ENCODE results near the gene MCMBP.
"Not testable (repeated sequence)": the region's sequence is repeated elsewhere in the genome, so short reads cannot be mapped to it uniquely, and the experiment has no call there.

MCMBP gene, protein sequence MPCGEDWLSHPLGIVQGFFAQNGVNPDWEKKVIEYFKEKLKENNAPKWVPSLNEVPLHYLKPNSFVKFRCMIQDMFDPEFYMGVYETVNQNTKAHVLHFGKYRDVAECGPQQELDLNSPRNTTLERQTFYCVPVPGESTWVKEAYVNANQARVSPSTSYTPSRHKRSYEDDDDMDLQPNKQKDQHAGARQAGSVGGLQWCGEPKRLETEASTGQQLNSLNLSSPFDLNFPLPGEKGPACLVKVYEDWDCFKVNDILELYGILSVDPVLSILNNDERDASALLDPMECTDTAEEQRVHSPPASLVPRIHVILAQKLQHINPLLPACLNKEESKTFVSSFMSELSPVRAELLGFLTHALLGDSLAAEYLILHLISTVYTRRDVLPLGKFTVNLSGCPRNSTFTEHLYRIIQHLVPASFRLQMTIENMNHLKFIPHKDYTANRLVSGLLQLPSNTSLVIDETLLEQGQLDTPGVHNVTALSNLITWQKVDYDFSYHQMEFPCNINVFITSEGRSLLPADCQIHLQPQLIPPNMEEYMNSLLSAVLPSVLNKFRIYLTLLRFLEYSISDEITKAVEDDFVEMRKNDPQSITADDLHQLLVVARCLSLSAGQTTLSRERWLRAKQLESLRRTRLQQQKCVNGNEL

DNA sequence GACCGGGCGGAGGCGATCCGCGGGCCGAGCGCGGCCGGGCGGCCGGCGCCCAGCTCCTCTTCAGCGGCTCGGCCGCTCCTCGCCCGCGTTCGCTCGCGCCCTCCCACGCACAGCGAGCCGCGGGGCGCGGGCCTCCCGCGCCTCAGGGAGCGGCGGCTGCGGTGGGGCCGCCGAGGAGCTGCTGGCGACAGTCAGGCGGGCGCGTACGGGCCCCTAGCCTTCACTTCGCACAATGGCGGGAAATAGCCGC is at the start of gene MCMBP:
Gene MCMBP (minus strand): TSS at position 234 of the 250 bp plus-strand sequence. CDS start 259 bp downstream, outside the sequence.
- in situ Hi-C loops (cut with MboI; ENCODE audit: low sequenced_read_pairs): no loop called here

DNA sequence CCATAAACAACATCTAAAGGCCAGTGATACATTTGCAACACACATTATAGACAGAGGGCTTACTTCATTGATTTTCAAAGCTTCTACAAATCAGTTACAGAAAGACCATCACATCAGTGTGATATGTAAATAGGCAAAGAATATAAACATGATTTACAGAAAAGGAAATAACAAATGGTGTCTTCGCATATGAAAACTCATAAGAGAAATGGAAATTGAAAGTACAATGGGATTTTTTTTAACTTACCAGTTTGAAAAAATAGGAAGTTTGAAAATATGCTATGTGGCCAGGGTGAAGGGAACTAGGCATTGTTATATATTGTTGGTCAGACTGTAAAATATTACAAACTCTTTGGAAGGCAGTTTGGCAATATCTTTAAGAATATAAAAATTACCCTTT is 47.2 kb upstream of the MCMBP start:
- in situ Hi-C loops (cut with MboI; ENCODE audit: low sequenced_read_pairs): no loop called here

DNA sequence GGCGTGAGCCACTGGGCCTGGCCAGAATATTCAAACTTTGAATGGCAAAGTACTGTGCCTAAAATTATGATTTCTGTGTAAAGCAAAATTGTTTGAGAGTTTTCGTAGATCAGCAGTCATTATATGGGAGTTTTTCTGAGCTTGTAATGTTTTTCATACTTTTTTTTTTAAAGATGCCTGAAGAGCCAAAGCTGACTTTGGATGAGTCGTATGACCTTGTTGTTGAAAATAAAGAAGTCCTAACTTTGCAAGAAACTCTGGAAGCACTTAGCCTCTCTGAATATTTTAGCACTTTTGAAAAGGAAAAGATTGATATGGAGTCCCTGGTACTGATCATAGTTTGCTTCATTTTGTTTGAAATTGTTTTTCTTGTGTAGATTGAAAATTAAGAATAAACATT is 46.6 kb upstream of the MCMBP start:
- in situ Hi-C loops (cut with MboI; ENCODE audit: low sequenced_read_pairs): no loop called here

DNA sequence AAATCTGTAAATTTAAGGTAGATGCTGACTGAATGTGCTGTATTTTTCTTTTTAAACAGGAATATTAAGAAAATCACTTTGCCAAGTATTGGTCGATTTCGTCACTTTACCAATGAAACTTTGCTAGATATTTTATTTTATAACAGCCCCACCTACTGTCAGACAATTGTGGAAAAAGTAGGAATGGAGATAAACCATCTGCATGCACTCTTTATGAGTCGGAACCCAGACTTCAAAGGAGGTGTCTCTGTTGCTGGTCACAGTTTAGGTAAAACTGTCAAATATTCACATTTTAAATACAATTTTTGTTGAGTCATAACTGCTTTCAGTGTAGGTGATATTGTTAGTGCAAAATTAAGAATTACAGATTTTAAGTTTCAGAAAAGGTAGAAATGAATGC is 45.1 kb upstream of the MCMBP start:
- in situ Hi-C loops (cut with MboI; ENCODE audit: low sequenced_read_pairs): no loop called here

DNA sequence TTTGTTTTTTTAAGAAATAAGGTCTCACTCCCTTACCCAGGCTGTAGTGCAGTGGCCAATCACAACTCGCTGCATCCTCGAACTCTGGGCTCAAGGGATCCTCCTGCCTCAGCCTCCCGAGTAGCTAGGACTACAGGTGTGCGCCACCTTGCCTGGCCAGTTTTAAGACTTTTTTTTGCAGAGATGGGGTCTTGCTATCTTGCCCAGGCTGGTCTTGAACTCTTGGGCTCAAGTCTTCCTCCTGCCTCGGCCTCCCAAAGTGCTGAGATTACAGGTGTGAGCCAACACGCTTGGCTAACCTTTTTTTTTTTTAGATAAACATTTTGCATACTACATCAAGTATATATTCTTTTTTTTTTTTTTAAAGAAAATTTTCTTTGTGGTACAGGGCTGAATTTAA is 38.0 kb upstream of the MCMBP start:
- in situ Hi-C loops (cut with MboI; ENCODE audit: low sequenced_read_pairs): no loop called here

DNA sequence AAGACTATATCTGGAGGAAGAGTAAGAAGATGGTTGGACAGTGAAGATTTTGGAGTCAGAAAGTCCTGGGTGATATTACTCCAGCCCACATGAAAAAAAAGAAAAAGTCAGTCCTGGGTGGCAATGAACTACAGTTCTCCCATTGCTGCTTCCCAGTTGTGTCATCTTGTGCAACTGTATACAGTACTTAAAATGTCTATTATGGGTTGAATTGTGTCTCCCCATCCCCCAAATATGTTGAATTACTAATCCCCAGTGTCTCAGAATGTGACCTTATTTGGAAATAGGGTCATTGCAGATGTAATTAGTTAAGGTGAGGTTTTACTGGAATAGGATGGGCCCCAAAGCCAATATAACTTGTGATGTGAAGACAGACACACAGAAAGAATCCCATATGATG is 35.5 kb upstream of the MCMBP start:
- in situ Hi-C loops (cut with MboI; ENCODE audit: low sequenced_read_pairs): no loop called here

DNA sequence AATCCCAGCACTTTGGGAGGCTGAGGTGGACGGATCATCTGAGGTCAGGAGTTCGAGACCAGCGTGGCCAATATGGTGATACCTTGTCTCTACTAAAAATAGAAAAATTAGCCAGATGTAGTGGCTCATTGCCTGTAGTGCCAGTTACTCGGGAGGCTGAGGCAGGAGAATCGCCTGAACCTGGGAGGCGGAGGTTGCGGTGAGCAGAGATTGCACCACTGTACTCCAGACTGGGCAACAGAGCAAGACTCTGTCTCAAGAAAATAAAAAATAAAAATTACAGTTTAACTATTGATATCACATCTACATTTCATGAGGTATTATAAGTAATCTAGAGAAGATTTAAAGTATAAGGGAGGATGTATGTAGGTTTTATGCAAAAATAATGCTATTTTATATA is 35.1 kb upstream of the MCMBP start:
- in situ Hi-C loops (cut with MboI; ENCODE audit: low sequenced_read_pairs): not testable (repeated sequence)

DNA sequence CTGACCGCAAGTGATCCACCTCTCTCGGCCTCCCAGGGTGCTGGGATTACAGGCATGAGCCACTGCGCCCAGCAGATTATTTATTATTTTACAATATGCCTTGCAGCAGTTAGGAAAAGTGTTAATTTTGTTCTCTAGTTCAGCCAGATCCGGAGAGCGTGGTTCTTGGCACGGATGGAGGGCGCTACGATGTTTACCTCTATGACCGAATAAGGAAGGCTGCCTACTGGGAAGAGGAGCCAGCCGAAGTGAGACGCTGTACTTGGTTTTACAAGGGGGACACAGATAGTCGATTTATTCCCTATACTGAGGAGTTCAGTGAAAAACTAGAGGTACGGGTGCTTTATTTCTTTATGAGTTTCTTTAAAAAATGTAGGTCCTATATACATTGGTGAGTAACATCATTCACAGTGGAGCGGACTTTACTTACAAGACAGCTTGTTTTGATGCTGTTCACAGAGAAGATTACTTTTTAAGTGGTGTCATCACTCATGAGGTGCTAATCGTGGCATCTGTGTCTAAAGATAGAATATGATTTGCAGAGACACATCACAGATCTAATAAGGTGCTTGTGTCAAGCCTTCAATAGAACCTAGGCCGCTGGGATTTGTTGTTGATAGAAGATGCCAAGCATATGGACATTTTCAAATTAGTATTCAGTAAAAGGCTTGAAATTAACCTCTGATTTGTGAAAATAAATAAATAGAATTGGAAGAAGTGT is 31.5 kb upstream of the MCMBP start:
- in situ Hi-C loops (cut with MboI; ENCODE audit: low sequenced_read_pairs): no loop called here

DNA sequence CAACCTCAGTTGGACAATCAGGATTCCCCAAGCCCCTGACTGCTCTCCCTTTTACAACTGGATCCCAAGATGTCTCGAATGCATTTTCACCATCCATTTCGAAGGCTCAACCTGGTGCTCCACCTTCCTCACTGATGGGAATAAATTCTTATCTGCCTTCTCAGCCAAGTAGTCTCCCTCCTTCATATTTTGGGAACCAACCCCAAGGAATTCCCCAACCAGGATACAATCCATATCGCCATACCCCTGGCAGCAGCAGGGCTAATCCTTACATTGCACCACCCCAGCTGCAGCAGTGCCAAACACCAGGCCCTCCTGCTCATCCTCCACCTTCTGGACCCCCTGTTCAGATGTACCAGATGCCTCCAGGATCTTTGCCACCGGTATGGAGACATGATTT is 25.9 kb upstream of the MCMBP start:
- in situ Hi-C loops (cut with MboI; ENCODE audit: low sequenced_read_pairs): no loop called here

DNA sequence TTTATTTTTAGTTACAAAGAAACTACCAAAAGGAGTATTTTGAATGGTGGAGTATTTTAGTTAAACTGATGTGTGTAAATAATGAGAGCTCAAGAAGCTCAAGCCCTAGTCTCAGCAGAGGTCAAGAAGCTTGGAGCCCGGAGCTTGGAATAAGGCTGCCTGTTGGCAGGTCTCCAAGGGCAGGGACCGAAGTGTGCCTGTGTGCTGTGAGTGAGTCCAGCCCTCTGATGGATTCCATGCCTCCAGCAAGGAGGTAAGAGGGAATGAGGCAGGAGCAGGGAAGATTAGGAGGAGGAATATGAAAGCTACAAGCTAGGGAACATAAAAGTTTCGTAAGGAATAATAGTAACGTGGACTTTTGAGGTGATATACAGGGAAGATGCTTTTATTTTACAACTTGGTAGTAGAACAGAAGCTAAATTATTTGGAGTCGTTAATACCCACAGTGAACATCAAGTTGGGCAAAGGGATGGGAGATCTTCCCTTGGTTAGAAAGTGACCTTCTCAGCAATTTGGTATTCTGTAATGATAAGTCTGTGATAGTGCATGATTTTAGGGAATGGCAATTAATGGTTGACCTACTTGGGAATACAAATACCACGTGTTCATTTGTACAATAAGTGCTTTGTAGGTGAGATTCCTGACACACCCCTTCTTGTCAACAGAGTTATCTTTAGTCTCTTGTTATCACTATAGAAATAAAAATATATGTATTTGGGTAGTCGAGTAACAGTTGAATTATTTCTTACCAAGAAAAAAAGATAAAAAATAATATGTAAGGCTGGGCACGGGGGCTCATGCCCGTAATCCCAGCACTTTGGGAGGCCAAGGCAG is 24.5 kb upstream of the MCMBP start:
- in situ Hi-C loops (cut with MboI; ENCODE audit: low sequenced_read_pairs): no loop called here

DNA sequence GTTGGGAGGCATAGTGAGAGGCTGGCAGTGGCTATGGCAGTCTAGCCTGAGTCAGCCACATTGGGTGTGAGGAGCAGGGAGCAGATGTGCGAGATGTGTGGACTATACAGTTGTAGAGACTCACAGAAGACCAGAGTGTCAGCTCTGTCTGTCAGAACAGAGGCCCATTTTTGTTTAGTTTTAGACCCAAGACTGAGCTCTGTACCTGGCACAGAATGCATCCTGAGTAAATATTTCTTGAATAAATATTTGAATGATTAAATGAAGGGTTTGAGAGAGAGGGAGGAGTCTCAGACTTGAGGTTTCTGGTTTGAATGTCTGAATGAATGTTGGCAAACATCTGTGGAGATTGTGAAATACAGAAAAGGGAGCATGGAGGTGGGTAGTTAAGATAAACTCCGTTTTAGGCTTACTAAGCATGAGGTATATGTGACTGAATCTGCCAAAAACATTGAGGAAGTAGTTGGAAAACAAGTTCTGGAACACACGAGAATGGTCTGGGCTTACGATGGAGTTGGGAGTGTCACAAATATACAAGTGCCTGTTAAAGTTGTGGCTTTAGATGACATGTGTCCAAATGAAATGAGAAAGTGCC is 23.5 kb upstream of the MCMBP start:
- in situ Hi-C loops (cut with MboI; ENCODE audit: low sequenced_read_pairs): no loop called here

DNA sequence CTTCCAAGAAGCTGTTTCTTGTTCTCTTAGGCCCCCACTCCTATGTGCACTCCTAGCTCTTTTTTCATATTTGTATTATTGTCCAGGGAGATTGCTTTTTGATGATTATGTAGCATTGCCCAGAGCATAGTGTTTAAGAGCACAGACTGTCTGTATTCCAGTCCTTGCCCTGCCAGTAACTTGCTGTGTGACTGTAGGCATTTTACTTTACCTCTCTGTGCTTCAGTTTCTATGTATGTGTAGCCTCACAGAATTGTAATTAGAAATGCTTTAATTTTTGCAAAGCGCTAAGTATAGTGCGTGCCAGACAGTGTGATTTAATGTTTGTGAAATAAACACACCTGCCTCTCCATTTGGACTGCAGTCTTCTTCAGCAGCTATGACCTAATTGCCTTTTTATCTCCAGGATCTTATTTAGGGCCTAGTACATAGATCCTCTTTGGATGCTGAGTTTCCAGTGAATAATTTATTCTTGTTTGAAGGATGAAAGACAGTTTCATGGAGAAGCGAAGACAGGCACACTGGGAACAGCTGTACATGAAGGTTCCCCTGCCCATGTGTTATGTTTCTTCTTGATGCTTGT is 21.3 kb upstream of the MCMBP start:
- in situ Hi-C loops (cut with MboI; ENCODE audit: low sequenced_read_pairs): no loop called here

DNA sequence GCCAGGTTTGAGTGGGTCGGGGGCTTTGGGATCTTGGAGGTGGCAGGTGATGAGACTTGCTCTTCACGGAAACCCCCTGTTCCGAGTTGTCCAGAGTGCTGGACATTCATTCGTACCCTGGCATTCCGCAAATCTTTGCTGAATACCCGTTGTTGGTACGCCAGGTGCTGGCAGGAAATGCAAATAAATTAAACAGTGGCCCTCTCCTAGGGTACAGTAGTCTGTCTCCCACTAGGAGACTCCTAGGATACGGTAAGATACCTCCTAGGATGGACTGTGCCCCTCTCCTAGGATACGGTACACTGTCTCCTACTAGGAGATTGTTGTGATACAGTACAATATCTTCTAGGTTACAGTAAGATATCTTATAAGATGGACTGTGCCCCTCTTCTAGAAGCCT is 20.4 kb upstream of the MCMBP start:
- in situ Hi-C loops (cut with MboI; ENCODE audit: low sequenced_read_pairs): no loop called here

DNA sequence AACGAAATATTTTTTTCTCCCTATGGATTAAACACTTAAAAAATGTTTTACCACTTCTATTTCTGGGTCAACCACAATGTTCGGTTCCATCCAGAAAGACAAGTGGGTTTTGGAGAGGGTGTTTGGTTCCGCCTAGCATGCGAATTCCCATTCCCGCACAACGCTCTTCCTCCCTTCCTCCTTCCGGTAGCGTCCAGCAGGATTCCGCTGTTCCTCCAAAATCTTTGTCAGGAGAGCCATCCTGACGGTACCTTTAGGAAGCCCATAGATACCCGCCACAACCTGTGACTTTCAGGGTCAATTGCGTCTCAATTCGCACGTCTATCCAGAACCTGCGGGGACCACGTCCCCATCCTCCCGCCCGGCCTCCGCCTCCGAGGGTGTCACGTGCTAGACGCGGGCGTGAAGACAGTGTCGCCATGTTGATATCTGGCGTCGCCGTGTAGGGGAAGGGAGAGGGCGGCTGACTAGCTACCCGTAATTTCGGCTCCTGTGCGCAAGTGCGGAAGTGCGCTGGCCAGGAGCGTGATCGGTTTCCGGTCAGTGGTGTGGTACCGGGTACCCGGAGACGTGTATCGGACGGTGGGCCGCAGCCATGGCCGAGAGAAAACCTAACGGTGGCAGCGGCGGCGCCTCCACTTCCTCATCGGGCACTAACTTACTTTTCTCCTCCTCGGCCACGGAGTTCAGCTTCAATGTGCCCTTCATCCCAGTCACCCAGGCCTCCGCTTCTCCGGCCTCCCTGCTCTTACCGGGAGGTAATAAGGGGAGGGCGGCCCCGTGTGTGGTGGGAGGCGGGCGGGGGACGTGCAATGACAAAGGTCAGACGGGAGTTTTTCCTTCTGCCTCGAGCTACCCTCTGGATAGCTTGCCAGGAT is 19.8 kb upstream of the MCMBP start, which contains the start of gene SEC23IP:
Gene SEC23IP (plus strand): TSS at position 543 of the 878 bp plus-strand sequence. CDS start 53 bp downstream, at position 596.
- in situ Hi-C loops (cut with MboI; ENCODE audit: low sequenced_read_pairs): no loop called here

DNA sequence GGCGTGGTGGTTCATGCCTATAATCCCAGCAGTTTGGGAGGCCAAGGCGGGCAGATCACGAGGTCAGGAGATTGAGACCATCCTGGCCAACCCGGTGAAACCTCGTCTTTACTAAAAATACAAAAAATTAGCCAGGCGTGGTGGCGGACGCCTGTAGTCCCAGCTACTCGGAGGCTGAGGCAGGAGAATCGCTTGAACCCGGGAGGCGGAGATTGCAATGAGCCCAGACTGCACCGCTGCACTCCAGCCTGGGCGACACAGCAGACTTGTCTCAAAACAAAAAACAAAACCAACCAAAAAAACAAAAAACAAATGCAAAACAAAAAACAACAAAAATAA is 19.2 kb upstream of the MCMBP start:
- in situ Hi-C loops (cut with MboI; ENCODE audit: low sequenced_read_pairs): not testable (repeated sequence)

DNA sequence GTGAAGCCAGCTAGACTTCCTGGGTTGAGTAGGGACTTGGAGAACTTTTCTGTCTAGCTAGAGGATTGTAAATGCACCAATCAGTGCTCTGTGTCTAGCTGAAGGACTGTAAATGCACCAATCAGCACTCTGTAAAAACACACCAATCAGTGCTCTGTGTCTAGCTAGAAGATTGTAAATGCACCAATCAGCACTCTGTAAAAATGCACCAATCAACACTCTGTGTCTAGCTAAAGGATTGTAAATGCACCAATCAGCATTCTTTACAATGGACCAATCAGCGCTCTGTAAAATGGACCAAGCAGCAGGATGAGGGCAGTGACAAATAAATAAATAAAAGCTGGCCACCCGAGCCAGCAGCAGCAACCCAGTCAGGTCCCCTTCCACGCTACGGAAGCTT is 17.7 kb upstream of the MCMBP start:
- in situ Hi-C loops (cut with MboI; ENCODE audit: low sequenced_read_pairs): not testable (repeated sequence)

DNA sequence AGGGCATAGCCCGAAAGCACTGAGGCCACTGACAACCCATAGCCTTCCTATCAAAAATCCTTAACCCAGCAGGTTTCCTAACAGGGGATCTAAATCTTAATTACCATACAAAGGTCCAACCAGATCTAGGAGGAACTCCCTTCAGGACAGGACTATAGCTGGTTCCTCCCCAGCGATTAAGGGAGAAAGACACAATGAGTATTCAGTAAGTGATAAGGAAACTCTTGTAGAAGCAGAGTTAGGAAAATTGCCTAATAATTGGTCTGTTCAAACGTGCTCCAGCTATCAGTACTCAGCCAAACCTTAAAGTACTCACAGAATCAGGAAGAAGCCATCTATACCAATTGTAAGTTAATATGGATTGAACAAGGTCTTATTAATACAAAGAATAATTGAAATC is 16.6 kb upstream of the MCMBP start:
- in situ Hi-C loops (cut with MboI; ENCODE audit: low sequenced_read_pairs): not testable (repeated sequence)

DNA sequence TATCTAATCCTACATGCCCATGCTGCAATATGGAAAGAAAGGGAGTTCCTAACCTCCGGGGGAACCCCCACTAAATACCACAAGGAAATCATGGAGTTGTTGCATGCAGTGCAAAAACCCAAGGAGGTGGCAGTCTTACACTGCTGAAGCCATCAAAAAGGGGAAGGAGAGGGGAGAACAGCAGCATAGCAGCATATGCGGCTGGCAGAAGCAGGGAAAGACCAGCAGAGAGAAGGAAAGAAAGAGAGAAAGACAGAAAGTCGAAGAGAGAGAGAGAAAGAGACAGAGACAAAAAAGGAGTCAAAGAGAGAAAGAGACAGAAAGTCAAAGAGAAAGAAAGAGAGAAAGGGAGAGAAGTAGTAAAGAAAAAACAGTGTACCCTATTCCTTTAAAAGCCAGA is 16.1 kb upstream of the MCMBP start:
- in situ Hi-C loops (cut with MboI; ENCODE audit: low sequenced_read_pairs): not testable (repeated sequence)

DNA sequence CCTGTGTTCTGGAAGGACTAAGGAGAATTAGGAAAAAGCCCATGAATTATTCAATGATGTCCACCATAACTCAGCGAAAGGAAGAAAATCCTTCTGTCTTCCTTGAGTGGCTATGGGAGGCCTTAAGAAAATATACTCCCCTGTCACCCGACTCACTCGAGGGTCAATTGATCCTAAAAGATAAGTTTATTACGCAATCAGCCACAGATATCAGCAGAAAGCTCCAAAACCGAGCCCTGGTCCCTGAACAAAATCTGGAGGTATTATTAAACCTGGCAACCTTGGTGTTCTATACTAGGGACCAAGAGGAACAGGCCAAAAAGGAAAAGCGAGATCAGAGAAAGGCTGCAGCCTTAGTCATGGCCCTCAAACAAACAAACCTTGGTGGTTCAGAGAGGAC is 13.4 kb upstream of the MCMBP start:
- in situ Hi-C loops (cut with MboI; ENCODE audit: low sequenced_read_pairs): not testable (repeated sequence)

All from HL-60/S4 (cell line).